Mucosa of descending colon (tissue), 3 donors: Measurements from ENCODE around the gene SLC22A8. TPM values are rescaled to one million over a fixed set of nuclear protein-coding genes. Genes with fewer than 3 reads are reported as not detected.
"Not testable (repeated sequence)": the region's sequence is repeated elsewhere in the genome, so short reads cannot be mapped to it uniquely, and the experiment has no call there.

Source experiments
- ATAC-seq: fragments of 200-7000 bp; cut with Tn5 transposase; one replicate; pipeline ENCODE4 v1.9.1; 2020; ENCODE audit warnings: mild to moderate bottlenecking, moderate library complexity
- DNase-seq, 3 donors: peaks; one replicate each; pipeline ENCODE4 v3.0.0-alpha.2; 2020
- H3K36me3 ChIP-seq: fragments of 200-600 bp; one replicate; pipeline ENCODE4 v1.8.0; 2021; ENCODE audit warnings: low read depth, mild to moderate bottlenecking
- H3K4me1 ChIP-seq: fragments of 200-600 bp; one replicate; pipeline ENCODE4 v1.8.0; 2021; ENCODE audit warnings: low read depth, mild to moderate bottlenecking
- H3K4me3 ChIP-seq: fragments of 200-600 bp; one replicate; pipeline ENCODE4 v1.8.0; 2021; ENCODE audit warnings: mild to moderate bottlenecking
- H3K9me3 ChIP-seq: fragments of 200-600 bp; one replicate; pipeline ENCODE4 v1.8.0; 2021; ENCODE audit warnings: mild to moderate bottlenecking
- intact Hi-C, 2 donors: fragments of 100-400 bp; cut with DNase I in 1 of 2; cut with micrococcal nuclease in 1 of 2; formaldehyde crosslinking; loops; one replicate each; pipeline versions ENCODE4 v1.11.0 to v1.11.1; 2022; cut with DNase I, micrococcal nuclease
- total RNA-seq, 3 donors: library from RNA; stranded (reverse); fragmentation: NEBNext Ultra II Directional in 2 of 3; extraction: Animal tissue kit (Norgen Biotek cat#: 25700) in 2 of 3; gene quantifications; one replicate each; pipeline versions ENCODE4 v1.2.1 to v1.2.4, GENCODE V29; 2021 to 2023
- TF ChIP-seq, protein P1 (sequence below): fragments of 200-600 bp; IDR thresholded peaks from one replicate; pipeline ENCODE4 v1.8.0; 2022; ENCODE audit warnings: antibody characterized with exemption, mild to moderate bottlenecking
- donor health status: DM: no; HTN: no; CAD: no; lungs with moderate emphysema.
- donor health status: DM: no; HTN: no; CAD: no.
- donor health status: DM: no; HTN: yes; CAD: no.

Gene SLC22A8
- total RNA-seq, 3 donors from 2014 or later = not detected

- H3K36me3 ChIP-seq = no peaks in the 10 kb centered on the region
- TF ChIP-seq, protein P1, sequence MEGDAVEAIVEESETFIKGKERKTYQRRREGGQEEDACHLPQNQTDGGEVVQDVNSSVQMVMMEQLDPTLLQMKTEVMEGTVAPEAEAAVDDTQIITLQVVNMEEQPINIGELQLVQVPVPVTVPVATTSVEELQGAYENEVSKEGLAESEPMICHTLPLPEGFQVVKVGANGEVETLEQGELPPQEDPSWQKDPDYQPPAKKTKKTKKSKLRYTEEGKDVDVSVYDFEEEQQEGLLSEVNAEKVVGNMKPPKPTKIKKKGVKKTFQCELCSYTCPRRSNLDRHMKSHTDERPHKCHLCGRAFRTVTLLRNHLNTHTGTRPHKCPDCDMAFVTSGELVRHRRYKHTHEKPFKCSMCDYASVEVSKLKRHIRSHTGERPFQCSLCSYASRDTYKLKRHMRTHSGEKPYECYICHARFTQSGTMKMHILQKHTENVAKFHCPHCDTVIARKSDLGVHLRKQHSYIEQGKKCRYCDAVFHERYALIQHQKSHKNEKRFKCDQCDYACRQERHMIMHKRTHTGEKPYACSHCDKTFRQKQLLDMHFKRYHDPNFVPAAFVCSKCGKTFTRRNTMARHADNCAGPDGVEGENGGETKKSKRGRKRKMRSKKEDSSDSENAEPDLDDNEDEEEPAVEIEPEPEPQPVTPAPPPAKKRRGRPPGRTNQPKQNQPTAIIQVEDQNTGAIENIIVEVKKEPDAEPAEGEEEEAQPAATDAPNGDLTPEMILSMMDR = no peak
- intact Hi-C loops = no loop called here
- no peak for ATAC-seq
- no peak overlapping the region for H3K4me3 ChIP-seq
- H3K9me3 ChIP-seq = no peaks in the 10 kb centered on the region
- DNase-seq = no peak
- H3K4me1 ChIP-seq = no peaks in the 10 kb centered on the region
Measured at GRCh38 chr11:62948765-62949320, 66.8 kb downstream of the SLC22A8 start.

DNA sequence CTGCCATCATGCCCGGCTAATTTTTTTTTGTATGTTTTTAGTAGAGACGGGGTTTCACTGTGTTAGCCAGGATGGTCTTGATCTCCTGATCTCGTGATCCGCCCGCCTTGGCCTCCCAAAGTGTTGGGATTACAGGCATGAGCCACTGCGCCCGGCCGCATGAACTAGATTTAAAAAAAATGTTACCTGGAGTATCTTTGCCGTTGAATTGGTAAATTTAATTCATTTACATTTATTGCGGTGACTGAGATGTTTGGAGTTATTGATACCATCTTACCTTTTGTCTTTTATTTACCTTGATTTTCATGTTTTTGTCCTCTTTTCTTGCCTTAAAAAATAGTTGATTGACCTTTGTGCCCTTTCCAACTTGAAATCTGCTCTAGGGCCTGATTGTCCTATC is 70.1 kb downstream of the SLC22A8 start:
- intact Hi-C loops, DNase-seq: not testable (repeated sequence)

More for the DNA sequence above, 70.1 kb downstream of the SLC22A8 start:
- H3K36me3 ChIP-seq, H3K4me3 ChIP-seq, H3K4me1 ChIP-seq, H3K9me3 ChIP-seq, ATAC-seq: not testable (repeated sequence)

Other genes with a start within 250 kb of the SLC22A8 start
- gene TAF6L, start 244.4 kb downstream of the SLC22A8 start, total RNA-seq = 10 to 100 TPM; 17.0 to 23.5 (median 17.1) TPM
- gene TMEM179B, start 228.4 kb downstream of the SLC22A8 start, total RNA-seq = 10 to 100 TPM; 39.8 to 62.2 (median 54.0) TPM
- gene TMEM223, start 223.8 kb downstream of the SLC22A8 start, total RNA-seq = 10 to 100 TPM; 12.8 to 16.6 (median 14.8) TPM
- gene NXF1, start 210.4 kb downstream of the SLC22A8 start, total RNA-seq = 100 to 1,000 TPM in 1 of 3 donors, 10 to 100 TPM in 2; 46.7 to 103 (median 55.0) TPM
- gene STX5, start 183.8 kb downstream of the SLC22A8 start, total RNA-seq = 10 to 100 TPM; 38.7 to 44.3 (median 41.7) TPM
- not detected for gene TEX54, start 183.0 kb downstream of the SLC22A8 start, total RNA-seq
- 10 to 100 TPM; 35.0 to 42.4 (median 38.8) TPM for gene WDR74, start 176.3 kb downstream of the SLC22A8 start, total RNA-seq
- gene SLC3A2, start 134.9 kb downstream of the SLC22A8 start, total RNA-seq = 100 to 1,000 TPM; 116 to 127 (median 124) TPM
- gene CHRM1, start 94.5 kb downstream of the SLC22A8 start, total RNA-seq = 1 to 10 TPM in 1 of 3 donors, under 1 TPM in 2; 0.89 to 1.4 (median 0.96) TPM
- not detected for gene SLC22A6, start 30.9 kb downstream of the SLC22A8 start, total RNA-seq
- not detected for gene SLC22A24, start 128.4 kb upstream of the SLC22A8 start, total RNA-seq
- gene SLC22A25, start 227.8 kb upstream of the SLC22A8 start, total RNA-seq = not detected